HG03045 (cell line): Measurements from ENCODE around the gene IER2.
"Not testable (repeated sequence)": the region's sequence is repeated elsewhere in the genome, so short reads cannot be mapped to it uniquely, and the experiment has no call there.

Experiments used
- ATAC-seq: cut with Tn5 transposase; IDR thresholded peaks from one replicate; pipeline ENCODE4 v1.9.1; 2021; ENCODE audit warnings: mild to moderate bottlenecking, moderate library complexity; ENCODE audit not compliant: unreplicated experiment

Gene IER2

DNA sequence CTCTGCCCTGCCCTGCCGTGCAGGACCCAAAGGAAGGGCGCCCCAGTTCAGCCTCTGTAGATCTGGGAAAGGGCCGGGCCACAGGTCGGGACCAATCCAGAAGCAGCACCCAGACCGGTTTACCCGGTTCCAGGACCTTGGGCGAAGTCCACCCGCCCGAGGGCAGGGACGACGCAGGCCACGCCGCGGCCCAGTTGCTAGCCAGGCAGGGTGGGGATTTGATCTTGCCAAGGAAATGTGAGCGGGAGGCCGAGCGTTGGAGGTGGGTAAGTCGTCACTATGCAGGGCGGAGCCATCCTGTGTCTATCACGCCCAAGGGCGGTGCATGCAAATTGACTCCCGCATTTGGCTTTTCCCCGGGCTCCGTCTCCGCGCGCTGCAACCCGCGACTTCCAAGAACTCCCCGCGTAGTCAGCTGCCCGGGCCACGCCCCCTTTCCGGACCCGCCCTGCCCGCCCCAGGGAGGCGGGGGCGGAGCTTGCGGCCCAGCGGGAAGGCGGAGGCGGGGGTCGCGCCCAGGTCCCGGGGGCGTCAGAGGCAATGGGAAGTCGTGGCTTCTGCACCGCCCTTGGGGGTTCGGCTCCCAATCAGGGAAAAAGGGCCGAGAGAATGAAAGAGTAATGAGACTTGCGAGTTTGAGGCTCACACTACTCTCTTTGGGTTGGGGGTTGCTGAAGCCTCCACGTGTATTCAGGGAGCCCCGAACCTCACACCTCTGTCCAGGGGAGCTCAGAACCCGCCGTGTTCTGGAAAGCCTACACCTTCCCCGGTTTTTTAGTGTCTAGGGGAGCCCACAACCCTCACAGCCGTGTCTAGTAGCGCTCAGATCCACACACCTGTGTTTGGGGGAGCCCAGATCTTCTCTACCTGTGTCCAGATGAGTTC, 12.8 kb downstream of the IER2 start:
- peak; percentile 51 for ATAC-seq

DNA sequence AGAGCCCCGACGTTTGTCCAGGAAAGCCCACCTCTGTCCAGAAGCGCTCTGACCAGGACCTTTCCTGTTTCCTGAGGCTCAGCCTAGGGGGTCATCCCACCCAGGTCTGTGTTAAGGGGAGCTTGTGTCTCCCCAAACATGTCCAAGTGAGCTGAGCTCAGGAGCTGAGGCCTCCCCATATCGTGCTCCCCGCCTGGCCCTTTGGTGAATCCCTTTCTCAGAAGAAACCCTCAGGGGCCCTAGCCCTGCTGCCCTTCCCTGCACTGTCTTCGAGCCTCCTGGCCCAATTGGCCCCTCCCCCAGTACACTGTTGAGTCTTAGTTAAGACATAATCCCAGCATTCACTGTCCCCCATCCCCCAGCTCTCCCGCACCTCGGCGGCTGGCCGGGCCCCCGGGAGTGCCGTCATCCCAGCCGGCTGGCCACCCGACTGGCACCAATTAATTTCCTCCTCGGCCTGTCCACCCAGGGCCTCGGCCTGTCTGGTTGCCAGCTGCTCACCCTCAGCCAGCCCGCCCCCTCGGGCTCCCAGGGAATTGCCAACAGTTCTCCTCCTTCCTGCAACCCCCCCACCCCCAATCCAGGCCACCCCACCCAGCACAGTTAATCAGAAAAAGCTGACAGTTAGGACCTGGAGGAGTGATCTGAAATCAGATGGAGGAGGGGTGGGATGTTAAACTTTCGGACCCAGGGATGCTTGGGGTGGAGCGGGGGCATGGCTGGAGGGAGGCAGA, 13.6 kb downstream of the IER2 start:
- no peak for ATAC-seq

DNA sequence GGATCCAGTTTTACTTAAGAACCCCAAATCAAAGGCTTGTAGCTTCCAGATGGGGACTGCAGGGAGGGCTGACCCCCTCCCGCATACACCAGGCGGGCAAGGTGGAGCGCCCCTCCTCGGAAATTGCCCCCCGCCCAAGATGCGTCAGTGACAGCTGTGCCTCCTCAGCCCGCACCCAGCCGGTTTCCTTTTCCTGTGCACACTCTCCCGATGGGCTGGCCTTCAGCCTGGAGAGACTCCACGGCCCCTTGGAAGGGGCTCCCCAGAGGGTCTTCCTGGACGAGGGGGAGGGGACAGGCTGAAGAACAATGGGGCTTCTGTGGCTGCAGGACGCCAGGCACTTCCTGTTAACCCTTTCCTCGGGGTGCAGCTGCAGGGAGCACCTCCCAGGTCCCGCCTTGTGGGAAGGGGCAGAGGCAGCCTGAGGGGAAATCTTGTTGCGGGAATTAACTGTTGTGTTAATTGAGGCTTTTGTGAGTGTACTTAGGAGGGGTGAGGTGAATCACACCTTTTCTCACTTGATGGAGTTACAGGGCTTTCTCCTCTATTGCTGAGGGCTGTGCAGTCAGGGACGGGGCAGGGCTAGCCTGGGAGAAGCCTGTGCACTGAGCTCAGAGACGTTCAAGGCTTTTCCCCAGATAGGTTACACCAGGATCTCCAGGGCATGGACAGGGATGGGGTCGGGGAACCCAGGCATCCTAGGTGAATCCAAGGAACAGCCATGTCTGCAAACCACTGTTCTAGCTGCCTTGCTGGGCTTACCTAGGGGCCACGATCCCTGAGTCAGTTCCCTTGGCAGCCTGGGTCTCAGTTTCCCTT, 14.3 kb downstream of the IER2 start:
- no peak for ATAC-seq

DNA sequence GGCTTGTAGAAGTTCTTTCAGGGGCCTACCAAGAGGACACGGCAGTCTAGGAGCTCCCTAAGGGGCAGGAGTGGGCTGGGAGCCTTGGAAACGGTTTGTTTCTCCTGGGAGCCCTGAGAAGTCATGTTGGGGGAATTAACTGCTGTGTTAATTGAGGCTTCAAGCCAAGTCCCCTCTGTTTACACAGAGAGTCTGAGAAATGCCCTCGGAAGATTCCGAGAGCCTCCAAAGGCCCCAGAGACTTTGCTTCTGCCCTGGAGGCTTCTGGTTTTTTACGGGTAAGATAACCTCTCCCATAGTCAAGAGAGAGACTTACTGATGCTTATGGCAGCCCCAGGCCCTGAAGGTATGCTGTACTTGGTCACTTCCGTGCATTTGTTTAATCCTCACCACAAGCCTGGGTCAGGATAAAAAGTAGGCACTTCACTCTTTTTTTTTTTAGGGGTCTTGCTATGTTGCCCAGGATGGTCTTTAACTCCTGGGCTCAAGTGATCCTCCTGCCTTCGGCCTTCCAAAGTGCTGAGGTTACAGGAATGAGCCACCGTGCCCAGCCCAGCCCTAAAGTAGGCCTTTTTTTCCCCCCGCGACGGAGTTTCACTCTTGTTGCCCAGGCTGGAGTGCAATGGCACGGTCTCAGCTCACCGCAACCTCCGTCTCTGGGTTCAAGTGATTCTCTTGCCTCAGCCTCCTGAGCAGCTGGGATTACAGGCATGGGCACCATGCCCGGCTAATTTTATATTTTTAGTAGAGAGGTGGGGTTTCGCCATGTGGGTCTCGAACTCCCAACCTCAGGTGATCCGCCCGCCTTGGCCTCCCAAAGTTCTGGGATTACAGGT, 15.2 kb downstream of the IER2 start:
- ATAC-seq = no peak

DNA sequence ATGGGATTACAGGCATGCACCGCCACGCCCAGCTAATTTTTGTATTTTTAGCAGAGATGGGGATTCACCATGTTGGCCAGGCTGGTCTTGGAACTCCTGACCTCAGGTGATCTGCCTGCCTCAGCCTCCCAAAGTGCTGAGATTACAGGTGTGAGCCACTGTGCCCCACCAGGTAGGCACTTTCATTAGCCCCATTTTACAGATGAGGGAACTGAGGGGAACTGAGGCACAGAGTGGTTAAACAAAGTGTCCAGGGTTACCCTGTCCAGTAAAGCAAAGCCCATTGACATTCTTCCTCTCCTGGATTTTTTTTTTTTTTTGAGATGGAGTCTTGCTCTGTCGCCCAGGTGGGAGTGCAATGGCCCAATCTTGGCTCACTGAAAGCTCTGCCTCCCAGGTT, 15.9 kb downstream of the IER2 start:
- ATAC-seq = not testable (repeated sequence)

DNA sequence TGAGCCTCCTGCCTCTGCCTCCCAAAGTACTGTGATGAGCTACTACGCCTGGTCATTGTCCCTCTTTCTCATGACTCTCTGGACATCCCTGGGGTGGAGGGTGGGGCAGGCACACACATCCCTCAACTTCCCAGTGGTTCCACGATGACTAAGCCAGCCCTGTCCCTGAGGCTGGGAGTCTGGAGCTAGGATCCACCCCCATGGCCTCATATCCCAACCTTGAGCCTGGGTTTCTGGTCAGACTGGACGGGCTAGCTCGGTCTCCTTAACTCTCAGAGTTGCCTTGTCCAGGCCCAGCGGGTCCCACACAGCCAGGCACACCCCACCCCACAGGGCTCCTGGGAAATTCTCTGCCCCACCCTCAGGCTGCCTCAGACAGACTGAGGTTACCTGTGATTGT, 19.6 kb downstream of the IER2 start:
- no peak for ATAC-seq

DNA sequence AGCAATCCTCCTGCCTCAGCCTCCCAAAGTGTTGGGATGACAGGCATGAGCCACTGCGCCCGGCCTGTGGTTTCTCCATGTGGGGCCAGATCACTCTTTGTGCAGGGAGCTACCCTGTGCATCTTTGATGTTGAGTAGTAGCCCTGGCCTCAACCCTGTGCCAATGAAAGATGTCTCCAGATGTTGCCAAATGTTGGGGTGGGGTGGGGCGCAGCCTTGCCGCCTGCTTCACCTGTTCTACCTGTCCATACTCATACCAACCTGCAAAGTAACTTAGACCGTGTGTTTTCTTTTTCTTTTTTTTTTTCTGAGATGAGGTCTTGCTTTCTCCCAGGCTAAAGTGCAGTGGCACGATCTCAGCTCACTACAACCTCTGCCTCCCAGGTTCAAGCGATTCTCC, 20.9 kb downstream of the IER2 start:
- ATAC-seq = no peak

DNA sequence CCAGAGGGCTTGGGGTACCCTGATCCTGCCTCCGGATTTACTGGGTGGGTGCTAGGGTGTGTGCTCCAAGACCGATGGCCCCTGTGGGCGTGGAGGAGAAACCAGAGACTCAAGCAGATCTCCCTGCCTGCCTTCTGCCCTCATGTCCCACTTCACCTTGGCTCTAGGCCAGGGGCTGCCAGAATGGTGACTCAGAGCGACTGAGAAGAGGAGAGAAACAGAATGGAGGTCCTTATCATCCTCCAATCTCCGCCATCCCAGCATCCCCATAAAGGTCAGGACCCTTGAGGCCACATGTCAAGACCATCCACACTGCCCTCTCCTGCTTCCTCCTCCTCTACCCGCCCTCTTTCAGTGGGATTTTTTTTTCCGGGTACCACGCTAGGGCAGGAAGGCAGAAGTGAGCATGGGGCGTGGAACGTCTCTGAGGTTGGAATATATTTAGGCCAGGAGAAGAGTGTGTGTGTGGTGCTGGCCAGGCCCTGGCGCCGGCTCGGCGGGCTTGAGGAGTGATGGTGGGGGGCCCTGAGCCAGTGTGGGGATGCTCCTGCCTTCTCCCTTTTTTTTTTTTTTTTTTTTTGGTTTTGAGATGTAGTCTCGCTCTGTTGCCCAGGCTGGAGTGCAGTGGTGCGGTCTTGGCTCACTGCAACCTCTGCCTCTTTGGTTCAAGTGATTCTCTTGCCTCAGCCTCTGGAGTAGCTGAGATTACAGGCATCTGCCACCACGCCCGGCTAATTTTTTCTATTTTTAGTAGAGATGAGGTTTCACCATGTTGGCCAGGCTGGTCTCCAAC, 22.3 kb downstream of the IER2 start:
- ATAC-seq = no peak

DNA sequence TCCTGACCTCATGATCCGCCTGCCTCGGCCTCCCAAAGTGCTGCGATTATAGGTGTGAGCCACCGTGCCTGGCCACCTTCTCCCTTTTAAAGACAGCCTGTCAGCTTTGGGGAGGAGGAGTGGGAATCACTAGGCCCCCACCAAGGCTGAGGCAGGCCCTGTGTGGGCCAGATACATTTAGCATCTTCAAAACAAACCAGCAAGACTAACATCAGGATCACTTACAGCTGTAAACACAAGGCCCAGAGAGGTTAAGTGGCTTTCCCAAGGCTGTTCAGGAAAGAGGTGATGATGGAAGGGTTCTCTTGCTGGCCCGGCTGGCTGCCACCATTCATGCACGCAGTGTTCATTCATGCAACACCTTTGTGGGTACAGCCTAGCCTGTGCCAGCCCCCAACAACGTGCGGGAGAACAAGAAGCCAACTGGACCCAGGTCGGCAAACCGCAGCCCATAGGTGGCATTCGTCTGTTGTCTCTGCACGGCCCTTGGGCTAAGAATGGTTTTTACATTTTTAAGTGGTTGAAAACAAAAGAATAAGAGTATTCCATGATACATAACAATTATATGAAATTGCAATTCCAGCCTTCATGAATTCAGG, 23.0 kb downstream of the IER2 start:
- ATAC-seq = no peak

DNA sequence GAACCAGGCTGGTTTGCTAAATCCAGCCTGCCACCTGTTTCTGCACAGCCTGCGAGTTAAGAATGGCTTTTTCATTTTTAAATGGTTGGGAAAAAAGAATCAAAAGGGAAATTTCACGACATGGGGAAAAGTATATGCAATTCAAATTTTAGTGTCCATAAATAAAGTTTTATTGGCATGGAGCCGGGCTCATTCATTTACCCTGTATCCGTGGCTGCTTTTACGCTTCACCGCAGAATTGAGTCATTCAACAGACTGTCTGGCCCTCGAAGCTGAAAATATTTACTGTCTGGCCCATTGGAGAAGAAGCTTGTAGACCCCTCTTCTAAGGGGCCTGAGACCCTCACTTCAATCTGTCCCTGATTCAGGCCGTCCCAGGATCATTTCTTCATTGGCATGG, 26.1 kb downstream of the IER2 start:
- ATAC-seq = no peak

DNA sequence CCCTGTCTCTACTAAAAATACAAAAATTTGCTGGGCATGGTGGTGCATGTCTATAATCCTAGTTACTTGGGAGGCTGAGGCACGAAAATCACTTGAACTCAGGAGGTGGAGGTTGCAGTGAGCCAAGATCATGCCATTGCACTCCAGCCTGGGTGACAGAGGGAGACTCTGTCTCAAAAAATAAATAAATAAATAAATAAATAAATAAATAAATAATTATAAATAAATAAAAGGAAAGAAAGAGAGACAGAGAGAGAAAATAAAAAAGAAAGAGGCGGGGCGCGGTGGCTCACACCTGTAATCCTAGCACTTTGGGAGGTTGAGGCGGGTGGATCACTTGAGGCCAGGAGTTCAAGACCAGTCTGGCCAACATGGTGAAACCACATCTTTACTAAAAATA, 27.4 kb downstream of the IER2 start:
- not testable (repeated sequence) for ATAC-seq

DNA sequence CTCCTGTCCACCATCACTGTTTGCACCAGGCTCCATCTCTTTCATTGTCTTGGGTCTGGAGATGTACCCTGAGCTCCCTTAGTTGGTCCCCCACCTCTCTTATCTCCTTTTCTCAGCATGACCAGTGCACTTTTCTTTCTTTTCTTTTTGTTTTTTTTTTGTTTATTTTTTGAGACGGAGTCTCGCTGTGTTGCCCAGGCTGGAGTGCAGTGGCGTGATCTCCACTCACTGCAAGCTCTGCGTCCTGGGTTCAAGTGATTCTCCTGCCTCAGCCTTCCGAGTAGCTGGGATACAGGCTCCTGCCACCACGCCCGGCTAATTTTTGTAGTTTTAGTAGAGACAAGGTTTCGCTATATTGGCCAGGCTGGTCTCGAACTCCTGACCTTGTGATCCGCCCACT, 28.1 kb downstream of the IER2 start:
- ATAC-seq = not testable (repeated sequence)

DNA sequence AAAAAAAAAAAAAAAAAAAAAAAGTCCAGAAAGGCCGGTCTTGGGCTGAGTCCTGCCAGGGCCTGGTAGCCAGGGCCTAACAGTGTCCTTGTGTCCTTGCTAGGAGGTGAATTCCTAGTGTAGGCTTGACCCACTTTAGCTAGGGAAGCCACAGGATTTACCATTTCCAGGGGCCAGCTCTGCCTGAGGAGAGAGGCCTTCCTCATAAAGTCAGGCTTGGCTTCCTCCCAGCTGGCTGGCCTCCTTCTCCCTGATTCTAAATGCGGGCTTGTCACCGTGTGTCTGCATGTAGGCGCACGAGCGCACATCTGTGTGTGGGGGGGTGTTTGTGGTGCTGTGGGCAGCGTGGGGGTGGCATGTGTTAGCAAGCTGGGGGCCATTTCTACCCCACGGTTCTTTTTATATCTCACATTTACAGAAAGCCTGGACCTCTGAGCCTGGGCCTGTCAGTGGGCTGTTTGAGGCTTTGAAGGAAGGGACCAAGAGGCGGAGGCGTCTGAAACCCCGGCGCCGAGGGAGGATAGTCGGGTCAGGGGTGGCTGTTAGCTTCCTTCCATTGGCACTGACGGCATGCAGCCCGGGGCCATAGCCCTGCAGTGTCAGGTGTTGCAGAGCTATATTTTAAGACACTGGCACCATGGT, 31.7 kb downstream of the IER2 start:
- no peak for ATAC-seq

DNA sequence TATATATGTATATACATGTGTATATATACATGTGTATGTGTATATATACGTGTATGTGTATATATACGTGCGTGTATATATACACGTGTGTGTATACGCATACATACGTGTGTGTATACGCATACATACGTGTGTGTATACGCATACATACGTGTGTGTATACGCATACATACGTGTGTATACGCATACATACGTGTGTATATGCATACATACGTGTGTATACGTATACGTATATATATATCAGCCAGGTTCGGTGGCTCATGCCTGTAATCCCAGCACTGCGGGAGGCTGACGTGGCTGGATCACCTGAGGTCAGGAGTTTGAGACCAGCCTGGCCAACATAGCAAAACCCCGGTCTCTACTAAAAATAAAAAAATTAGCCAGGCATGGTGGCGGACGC, 34.7 kb downstream of the IER2 start:
- not testable (repeated sequence) for ATAC-seq

DNA sequence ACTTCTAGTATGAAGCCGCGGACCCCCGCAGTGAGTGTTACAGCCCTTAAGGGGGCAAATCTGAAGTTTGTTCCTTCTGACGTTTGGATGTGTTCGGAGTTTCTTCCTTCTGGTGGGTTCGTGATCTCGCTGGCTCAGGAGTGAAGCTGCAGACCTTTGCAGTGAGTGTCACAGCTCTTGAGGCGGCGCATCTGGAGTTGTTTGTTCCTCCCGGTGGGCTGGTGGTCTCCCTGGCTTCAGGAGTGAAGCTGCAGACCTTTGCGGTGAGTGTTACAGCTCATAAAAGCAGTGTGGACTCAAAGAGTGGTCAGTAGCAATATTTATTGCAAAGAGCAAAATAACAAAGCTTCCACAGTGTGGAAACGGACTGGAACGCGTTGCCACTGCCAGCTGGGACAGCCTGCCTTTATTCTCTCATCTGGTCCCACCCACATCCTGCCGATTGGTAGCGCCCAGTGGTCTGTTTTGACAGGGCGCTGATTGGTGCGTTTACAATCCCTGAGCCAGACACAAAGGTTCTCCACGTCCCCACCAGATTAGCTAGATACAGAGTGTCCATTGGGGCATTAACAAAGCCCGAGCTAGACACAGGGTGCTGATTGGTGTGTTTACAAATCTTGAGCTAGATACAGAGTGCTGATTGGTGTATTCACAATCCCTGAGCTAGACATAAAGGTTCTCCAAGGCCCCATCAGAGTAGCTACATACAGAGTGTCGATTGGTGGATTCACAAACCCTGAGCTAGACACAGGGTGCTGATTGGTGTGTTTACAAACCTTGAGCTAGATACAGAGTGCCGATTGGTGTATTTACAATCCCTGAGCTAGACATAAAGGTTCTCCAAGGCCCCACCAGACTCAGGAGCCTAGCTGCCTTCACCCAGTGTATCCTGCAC, 35.8 kb downstream of the IER2 start:
- ATAC-seq = not testable (repeated sequence)

DNA sequence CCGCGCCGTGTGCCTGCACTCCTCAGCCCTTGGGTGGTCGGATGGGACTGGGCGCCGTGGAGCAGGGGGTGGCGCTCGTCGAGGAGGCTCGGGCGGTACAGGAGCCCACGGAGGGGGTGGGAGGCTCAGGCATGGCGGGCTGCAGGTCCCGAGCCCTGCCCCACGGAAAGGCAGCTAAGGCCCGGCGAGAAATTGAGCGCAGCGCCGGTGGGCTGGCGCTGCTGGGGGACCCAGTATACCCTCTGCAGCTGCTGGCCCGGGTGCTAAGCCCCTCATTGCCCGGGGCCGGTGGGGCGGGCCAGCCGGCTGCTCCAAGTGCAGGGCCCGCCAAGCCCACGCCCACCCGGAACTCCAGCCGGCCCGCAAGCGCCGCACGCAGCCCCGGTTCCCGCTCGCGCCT, 36.5 kb downstream of the IER2 start:
- ATAC-seq = not testable (repeated sequence)

DNA sequence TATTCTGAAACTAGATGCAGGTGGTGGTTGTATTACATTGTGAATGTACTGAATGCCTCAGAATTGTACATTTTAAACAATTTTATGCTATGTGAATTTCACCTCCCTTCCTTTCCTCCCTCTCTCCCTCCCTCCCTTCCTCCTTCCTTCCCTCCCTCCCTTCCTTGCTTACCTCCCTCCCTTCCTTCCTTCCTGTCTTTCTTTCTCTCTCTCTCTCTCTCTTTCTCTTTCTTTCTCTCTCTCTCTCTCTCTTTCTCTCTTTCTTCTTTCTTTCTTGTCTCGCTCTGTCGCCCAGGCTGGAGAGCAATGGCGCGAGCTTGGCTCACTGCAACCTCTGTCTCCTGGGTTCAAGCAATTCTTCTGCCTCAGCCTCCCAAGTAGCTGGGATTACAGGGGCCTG, 37.2 kb downstream of the IER2 start:
- ATAC-seq = no peak

DNA sequence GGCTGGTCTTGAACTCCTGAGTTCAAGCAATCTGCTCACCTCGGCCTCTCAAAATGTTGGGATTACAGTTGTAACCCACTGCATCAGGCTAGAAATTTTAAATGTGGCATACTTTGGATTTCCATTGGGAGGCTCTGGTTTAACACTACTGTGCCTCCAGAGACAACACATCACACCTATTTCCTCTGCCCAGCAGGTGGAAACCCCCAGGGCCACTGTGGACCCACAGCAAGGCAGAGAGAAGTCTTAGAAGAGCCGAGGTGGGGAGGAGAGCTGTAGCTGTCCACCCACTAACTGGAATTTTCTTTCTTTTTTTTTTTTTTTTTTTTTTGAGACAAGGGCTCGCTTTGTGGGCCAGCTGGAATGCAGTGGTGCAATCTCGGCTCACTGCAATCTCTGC, 39.4 kb downstream of the IER2 start:
- no peak for ATAC-seq
